ENCODE measurements around the gene SKAP1.

The SKAP1 gene

DNA sequence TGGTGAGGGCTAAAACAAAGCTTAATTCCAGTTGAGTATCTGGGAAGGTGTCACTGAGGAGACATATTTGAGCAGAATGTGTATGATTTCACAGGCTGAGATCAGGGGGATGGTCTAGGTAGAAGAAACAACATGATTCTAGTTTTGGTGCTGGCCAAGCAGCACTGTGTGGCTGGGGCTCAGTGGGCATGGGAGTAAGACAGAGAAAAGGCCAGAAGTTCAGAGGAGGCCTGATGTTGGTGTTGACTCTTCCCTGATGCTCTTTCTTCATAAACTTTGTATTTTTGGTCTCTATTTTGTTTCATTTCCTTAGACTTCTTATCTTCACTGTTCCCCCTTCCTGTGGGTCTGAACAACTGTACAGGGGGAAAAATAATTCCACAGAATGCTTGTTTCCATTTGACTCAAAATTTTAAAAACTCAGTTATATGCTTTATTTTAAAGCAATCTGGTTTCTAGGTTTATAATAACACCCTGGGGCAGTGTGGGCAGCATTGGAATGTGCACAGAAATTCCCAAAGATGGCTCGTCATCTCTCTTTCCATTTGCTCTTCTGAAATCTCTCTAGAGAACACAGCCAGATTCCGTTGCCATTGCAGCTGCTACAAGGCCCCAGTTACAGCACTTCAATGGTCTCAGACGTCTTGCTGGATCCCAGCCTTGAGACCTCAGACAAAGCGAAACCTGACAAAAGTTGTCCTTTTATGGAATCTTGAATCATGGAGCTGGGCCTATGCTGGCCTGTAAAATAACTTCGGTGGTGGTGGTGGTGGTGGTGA is 254.1 kb downstream of the SKAP1 start:
- DNase-seq (ENCODE audit: low read depth) = no peak

DNA sequence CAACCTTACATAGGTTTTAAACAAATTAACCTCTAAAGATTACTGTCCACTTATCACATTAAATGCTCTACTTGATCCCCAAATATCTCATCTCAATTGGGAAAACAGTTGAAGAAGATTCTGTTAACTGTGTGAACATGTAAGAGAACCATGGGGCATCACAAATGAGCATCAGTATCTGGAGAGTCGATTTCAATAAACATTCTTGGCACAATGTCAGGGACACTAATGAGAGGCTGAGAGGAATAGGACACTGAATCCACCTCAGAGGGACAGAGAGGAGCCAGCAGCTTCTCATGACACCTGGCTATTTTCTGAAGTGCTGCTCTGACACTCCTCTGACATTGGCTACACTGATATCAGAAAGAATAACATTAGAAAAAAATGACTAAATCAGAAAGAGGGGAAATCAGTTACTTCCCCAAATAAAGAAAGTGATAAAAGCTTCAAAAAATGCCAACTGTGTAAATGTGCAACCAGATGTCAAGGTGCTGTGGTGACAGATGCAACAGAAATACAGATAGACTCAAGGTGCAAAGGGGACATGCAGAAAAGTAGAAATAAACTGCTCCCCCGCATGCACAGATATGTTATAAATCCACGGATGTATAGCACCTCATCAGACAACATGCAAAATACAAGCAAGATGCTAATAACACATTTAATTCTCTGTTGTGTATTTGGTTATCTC is 255.0 kb downstream of the SKAP1 start:
- DNase-seq (ENCODE audit: low read depth) = no peak

DNA sequence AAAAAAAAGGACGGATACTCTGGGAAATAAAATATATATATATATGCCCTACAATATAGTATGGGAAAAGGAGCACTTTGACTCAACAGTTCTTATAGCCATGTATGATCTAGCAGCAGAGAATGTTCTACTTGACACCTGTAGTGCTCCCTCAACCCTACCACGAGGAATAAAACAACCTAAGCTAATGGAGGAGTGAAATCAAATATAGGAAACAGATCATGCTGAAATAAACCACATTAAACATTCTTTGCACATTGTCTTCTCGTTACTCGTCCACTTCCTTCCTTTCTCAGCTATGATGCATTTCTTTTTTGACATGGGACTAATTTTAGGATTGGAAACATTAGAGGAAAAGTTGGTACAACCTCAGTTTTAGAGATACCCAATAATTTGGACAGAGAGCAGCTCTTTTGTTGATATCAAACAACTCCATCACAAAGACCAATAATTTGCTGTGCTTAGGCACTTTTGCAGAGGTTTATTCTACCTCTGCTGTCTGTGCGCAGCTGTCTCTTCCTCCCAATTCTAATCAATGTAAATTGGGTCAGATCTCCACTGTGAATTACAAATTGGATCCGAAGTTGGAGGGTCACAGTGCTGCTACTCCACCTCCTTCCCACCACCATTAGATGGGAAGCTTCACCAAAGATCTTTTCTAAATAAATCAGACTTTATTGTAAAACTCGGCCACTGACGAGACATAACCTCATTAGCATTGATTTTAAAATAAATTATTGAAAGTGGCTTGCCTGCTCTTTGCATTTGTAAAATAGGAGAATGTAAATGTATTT is 256.6 kb downstream of the SKAP1 start:
- no peak for DNase-seq (ENCODE audit: low read depth)

DNA sequence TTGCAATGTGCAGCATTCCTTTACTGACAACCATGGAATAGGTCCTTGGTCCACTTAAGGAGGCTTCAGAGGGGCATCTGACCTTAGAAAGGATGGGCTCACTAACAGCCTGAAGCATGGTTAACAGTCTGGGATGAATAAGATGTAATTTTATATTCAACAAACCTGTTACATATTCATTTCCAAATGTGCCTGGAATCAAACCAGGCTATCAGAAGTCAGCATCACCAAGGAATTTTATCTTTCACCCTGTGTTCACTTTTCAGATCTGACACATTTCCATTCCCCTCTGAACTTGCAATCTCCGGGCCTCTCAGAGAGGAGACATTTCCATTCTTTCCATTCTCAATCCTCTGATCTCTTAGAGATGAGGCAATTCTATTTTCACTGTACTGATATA is 260.1 kb downstream of the SKAP1 start:
- DNase-seq (ENCODE audit: low read depth) = no peak

DNA sequence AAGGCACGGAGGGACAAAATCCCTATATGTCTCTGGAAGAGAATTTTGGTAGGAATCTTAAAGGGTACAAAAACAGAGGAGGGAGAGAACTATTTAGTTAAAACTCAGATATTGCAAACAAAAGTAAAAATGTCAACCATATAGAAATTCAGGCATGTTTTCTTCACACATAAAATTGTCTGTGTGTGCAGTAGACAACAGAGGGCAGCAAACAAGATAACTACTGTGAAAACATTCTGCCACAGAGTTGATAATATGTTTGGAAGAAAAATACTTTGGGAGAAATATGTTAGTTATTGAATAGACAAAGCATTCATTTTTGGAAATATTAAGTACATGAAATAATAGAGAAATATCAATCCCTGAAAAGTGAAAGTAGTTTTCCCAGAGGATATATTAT is 266.2 kb downstream of the SKAP1 start:
- DNase-seq (ENCODE audit: low read depth) = no peak

DNA sequence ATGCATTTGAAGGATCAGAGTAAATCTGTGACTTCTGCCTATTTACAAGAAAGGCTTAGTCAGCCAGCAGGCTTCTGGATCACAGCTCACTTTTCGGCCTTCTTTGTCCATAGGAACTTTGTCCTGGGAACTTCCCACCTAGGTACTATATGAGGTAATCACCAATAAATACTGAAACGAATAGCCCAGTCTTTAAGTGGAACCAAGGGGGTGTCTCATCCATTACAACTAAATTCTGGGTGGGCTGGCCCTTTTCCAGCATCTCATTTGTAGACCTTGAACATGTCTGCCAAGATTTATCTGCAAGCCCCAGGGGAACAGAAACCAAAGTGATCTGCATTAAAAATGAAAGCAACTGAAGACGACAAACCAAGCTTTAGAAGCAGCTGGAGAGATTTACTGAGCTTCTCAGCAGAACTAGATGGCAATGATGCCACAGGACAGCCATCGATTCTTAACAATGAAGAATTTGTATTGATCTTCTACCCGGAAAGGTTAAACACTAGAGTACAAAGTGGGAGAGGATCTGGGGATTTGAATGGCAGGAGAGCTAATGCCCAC is 267.0 kb downstream of the SKAP1 start:
- no peak for DNase-seq (ENCODE audit: low read depth)

DNA sequence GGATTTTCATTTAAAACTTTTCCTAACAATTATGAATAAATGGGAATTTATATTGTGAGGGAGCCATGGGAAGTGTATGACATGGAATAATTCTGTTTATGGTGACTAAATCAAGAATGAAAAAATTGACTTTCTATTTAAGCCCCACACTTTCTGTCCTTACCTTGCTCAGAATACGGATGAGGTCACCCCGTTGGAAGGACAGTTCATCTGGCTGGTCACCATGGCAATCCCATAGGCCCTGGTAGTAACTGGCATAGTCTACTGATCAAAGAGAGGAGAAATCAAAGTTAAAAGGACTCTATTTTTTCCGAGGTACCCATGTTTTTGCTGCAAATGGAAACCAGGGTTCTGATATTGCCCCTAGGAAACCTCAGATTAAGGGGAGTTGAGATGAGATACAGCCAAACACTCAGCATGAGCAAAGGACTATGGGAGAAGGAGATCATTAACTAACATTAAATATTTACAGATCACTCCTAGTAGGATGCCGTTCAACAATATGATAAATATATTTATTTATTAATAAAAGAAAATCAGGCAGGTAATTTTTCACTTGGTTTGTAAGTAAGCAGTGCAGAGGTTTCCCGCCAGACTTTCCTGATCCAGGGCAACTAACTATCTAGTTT is 267.6 kb downstream of the SKAP1 start:
- DNase-seq (ENCODE audit: low read depth) = no peak

DNA sequence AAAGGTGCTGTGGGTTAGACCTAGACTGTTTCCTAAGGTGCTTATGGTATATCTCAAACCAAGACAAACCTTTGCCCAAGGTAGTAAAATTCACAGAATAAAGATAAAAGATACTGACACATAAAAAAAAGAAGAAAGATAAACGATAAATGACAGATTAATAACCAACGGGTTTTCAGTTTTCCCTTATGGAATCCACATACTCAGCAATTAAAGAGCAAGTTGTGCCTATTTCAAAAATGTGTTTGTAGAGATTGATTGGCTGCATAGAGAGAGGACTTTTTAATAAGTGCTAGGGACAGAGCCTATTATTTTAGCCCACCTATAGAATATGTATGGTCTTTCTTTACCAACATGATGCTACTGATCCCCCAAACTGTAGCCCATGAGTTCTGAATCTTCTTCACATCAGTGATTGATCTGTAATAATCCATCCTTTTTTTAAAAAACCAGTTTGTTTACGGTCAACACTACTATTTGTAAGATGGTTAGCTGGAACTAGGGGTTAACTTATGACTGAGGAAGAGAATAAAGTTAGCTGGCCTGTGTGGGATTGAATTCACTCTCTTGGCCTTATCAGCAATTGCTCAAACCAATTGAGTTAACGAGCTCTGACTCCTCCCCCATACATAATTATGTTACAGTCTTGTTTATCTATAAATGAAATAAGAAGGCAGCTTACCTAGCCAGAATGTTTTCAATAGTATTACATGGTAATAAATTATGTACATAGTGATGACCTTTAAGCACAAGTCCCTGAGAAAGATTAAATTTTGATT is 268.7 kb downstream of the SKAP1 start:
- no peak for DNase-seq (ENCODE audit: low read depth)

DNA sequence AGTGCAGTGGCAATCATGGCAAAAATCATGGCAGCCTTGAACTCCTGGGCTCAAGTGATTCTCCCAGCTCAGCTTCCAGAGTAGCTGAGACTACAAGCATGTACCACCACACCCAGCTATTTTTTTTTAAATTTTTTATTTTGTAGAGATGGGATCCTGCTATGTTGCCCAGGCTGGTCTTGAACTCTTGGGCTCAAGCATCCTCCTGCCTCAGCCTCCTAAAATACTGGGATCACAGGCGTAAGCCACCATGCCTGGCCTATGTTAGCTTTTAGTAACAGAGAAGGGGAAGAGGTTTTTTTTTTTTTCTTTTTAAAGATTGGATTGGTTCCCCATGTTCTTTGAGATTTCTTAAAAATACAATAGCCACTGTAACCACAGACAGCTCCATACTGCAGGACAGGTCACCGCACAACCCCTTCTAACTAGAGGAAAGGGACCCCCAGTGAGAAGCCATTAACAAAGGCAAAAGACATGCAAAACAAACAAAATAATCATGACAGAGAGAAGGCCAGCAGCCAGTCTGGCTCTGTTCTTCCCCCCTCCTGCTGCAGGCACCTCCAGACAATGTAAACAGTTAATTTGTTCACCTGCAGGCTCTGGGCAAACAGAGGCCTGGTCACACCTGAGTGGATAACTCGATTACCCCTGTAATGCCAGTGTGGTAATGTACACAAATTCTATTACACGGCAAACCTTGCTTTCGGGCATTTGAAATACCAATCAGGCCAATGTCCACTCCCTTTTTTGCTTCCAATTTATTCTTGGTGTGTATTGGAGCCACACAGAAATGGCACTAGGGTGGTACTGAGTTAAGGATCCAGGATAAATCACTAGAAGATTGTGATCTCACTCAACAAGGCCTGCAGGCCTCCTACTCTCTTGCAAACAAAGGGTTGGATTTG is 269.6 kb downstream of the SKAP1 start:
- DNase-seq (ENCODE audit: low read depth) = no peak

DNA sequence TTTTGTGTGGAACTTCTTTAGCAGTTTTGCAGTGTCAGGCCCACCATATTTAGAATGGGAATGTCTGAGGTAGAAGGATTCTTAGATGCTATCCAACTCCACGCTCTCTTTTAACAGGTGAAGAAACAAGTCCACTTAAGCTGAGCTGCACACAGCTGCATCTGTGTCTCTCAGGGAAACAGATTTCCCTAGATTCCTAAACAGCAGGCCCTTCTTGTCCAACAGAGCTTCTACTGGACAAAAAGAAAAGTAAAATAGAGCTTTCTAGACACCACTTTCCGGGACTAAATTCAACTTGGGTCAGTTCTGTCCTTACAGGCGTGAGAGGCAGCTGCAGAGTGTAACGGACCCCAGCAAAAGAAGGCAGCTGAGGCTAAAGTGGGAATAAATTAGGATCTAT is 270.8 kb downstream of the SKAP1 start:
- no peak for DNase-seq (ENCODE audit: low read depth)

DNA sequence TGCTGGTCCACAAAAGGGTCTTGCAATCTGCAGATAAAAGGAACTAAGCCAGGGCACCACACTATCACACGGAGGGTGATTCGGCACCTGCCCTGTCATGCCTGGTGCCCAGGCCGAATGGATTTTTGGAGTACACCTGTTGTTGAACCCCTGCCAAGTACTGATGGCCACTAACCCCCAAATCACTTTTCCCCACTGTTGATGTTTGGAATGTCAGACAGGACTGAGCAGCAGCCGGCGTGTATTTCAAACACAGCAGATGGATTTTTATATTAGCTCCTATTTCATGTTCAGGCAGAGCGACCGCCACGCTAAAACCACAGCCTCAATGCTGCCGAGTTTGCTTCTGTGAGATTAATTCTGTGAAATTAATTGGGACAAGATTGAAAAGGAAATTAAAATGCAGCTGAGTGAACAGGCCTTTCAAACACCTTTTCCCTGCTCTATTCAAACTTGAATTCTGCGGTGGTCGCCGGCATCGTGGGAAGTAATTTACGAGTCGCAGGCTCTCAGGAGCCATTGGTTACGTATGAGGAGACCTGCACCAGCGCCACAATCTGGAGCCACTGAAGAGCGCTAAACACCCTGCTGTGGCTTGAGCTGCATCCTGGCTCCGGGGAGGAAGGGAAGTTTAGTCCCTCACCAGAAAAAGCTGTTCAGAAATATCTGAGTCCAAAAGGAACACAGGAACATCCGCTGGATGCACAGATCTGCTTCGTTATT is 274.0 kb downstream of the SKAP1 start:
- no peak for DNase-seq (ENCODE audit: low read depth)

DNA sequence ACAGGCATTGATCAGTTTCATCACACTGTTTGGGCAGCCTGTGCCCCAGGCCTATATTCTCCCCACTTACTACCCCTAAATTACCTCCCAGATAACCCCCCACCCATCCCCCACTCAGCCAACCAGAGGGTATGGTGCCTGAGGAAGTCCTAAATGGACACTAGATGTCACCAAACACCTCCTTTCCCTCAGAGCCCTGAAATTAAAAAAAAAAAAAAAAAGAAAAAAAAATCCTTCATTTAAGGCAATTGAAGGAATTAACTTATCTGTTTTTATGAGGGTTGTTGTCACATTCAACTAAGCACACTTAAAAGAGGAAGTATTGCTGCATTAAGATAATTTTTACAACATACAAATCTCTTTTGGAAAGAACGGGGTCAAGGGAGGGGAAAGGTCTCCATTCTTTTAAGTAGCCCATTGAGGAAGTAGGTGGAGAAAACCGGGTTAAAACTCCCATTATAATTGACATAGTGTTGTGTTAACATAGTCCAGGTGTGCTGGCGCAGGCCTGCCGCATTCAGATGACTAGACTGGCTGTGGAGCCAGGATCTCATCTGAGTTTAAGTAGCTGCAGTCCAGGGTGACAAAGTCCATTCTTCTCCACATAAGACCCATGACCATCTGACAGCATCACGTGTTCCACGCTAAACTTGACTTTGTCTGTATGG is 276.2 kb downstream of the SKAP1 start:
- no peak for DNase-seq (ENCODE audit: low read depth)

DNA sequence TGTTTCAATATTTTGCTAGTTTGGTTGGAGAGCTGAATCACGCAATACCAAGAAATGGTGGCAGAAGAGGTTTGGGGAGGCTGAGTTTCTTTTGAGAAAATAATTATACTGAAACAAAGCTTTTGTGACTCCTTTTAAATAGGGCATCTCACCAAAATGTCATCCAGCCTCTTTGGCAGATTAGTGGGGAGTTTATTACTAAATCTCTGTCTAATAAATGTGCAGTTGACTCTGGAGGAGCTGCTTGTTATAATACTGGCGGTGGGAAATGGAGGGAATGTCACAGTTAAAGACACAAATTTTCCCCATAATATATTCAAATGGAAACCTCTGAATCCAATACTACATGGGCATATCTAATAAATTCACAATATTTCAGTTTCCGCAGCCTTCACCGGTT is 277.7 kb downstream of the SKAP1 start:
- no peak for DNase-seq (ENCODE audit: low read depth)

DNA sequence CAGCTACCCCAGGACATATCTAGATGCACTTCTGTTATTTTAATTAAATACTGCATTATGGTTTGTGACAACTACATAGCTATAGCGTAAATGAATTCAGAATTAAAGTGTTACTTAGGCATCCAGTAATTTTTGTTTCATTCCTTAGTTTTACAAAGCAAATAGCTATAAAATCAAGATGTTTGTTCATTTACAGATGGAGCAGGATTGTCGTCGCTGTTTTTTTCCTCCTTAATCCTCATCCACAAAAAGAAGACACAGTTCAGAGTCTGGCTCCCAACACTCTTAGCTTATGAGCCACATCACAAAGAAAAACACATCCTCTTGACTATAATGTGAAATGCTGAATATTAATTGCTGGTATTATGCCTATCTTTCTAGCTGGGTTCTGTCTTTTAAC is 278.8 kb downstream of the SKAP1 start:
- no peak for DNase-seq (ENCODE audit: low read depth)

DNA sequence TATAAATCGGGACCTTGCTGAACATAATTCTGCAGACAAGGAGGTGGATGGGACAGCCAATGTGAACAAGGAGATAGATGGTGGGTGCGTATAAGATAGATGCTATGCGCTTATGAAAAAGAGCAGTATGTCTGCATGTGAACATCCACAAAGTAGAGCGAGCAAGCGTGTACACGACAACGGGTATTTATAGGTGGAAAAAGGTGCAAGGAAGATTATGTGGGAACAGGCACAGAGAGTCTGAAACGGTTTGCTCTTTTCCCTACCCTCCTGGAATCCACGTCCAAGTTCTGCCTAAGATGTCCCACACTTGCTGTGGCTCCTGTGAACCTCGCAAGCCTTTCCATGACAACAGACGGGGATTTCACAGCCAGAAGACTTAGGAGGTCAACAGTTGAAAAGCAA is 279.4 kb downstream of the SKAP1 start:
- DNase-seq (ENCODE audit: low read depth) = no peak

DNA sequence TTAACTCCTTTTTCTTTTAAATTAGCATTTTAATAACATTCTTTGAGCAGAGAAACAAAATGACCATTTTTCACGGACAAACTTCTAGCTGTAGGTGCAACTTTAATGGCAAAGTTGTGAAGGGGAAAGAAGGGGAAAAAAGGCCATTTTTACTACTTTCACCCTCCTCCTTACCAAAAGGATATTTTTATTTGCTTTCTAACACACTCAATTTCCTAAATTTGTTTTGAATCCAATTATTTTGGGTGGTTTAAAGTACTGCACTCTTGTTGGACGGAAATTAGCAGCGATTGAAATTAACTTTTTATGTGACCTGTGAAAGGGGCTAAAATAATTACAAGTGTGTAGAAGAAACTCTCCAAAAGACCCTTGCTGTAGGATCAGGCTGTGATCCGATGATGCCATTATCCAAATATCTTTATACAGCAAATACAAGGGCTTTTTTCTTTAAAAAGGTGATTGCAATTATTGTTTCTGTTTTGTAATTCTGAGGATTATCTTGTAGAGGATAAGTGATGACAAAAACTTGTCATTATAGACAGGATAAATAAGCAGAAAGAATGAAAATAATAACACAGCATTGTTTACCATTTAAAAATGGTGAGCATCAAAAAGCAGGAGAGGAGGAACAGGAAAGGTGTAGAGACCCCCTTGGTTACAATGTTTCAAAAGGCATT is 280.1 kb downstream of the SKAP1 start:
- no peak for DNase-seq (ENCODE audit: low read depth)

DNA sequence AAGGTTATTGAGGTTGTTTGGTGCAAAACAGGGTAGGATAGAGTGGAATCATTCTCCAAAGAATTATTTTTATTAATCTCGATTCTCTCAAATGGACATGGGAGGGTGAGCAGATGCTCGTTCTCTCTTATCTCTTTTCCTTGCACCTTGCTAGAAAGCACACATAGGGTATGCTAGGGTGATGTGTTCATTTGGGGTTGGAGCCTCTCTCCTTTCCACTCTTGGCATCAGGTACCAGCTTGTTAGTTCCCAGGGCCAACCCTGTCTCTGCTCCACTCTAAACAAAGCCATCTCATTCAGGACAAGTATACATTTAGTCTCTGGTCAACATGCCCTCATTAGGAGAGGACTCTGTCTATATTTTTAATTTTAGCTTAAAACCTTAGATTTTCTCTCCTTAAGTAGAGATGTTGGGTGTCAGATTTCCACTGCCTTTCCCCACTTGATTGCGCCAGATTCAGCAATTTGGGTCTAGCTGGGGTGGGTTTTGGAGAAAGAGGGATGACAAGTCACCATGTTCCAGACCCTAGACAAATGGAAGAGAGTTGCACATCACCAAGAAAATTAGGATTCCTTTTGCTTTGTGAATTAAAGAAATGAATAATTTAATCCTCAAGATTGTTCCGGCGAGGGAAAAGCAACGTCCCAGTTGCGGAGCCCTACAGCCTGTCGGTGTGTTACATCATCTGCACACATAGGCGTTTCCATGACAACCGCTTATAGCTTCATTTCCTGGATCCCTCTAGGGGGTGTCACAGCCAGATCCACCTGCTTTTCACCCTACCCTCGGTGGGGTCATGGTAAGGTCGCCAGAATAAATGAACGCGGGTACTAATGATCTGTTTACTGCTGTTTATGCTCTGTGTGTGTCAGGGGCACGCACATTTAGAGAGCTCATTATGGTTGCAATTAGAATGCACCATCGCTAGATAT is 280.9 kb downstream of the SKAP1 start:
- no peak for DNase-seq (ENCODE audit: low read depth)

Data from HS-5 (cell line).